Stimulated activated CD4-positive, alpha-beta T cell treated with anti-CD3 and anti-CD28 coated beads, Interleukin-1b, Interleukin-23, amount 100 ng/mL, for 48 hours (primary cell): ENCODE data around the gene TTC7B.
"Not testable (repeated sequence)": the region's sequence is repeated elsewhere in the genome, so short reads cannot be mapped to it uniquely, and the experiment has no call there.

ENCODE experiments used
- DNase-seq: peaks from one replicate; pipeline ENCODE4 v3.0.0-alpha.2; 2020

The TTC7B gene

DNA sequence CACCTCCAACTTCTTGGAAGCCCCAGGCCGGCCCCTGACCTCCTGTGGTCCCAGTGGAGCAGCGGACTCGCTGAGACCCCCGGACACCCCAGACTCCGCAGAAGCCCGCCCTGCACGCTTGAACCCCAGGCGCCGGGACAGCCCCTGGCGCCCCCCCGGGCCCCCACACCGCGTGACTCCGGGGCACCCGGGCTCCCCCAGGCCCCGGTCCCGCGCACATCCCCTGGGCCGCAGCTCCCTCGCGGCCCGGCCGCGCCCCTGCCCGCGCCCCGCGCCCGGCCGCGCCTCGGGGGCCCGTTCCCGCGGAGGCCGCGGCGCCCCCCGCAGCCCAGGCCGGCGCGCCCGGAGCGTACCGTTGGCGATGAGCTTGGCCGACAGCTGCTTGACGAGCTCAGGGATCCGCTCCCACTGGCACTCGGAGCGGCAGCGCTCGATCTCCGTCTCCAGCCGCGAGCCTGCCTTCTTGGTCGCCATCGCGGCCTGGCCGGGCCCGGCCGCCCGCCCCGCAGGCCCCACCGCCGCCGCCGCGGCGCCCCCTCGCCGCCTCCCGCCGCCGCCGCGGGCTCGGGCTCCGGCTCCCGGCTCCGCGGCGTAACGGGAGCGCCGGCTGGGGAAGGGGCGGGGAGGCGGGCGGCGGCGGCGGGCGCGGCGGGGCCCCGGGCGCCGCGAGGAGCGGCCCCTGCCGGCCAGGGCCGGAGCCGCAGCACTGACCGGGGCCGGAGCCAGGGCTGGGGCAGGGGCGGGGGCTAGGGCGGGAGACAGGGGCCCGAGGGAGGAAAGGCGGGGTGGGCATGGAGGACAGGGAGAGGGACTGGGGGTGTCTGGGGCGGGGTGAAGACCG is at the start of gene TTC7B:
Gene TTC7B (minus strand): TSS at position 609 of the 841 bp plus-strand sequence. CDS start 135 bp downstream, at position 474.
- no peak for DNase-seq

DNA sequence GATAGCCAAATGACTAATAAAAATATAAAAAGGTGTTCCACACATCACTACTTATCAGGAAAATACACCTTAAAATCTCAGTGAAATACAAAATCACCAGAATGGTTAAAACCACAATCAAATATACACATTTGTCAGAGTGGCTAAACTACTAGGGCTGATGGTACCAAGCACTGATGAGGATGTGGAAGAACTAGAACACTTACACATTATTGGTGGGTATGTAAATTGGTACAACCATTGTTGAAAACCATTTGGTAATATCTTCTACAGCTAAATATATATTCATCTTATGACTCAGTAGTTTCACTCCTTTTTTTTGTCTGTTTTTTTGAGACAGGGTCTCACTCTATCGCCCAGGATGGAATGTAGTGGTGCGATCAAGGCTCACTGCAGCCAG is 48.5 kb upstream of the TTC7B start:
- no peak for DNase-seq

- no peak for DNase-seq
These were observed 42.3 kb upstream of the TTC7B start for GRCh38 chr14:90858511-90858910.

DNA sequence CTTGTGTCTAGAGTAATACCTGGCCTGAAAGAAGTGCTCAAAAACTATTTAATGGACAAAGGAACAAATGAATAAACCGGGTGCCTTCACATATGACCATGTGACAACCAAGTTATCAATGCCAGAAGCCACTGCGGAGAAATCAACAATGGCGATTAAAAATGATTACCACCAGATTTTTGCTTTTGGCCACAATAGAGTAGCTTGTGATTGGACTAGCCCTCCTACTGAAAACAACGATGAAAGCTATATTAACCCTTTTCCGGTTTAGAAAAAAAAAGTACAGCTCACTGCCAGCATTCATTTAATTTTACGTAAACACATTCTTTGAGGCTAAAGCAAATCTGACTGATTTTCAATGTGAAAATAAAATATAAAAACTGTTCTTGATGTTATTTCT is 41.6 kb upstream of the TTC7B start:
- DNase-seq, result no peak

GRCh38 chr14:90856115-90856514 is 39.9 kb upstream of the TTC7B start:
- DNase-seq, result not testable (repeated sequence)

- DNase-seq, result no peak
These were observed 36.9 kb upstream of the TTC7B start for GRCh38 chr14:90853116-90853515.

DNA sequence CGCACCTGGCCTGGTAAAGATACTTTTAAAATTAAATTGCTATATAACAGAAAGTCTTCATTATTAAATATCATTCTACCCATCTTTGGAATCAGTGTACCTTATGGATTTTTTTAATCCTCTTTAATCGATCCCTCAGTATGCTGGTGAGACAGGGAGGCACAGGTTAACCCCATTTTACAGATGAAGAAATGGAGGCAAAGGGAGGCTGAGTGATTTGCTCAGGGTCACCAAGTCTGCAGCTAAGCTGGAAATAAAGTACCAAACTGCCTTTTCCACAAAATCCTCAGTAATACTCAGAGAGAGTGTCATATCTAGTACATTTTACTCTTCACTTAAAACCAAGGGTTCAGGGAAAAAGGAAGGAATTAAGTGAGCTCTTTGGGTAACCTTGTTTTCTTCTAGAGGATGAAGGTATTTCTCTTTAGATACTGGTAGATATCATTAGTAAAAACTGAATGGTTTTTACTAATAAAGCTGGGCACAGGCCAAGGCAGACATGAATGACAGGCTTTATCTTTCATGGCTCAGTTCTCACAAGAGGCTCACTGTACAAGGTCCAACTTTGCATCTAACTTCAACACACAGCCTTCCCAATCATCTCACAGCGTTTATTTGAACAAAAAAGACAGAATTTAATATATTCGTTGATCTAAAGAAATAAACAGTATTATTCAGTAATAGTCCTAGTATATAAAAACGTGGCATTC is 35.3 kb upstream of the TTC7B start:
- DNase-seq, result no peak

DNA sequence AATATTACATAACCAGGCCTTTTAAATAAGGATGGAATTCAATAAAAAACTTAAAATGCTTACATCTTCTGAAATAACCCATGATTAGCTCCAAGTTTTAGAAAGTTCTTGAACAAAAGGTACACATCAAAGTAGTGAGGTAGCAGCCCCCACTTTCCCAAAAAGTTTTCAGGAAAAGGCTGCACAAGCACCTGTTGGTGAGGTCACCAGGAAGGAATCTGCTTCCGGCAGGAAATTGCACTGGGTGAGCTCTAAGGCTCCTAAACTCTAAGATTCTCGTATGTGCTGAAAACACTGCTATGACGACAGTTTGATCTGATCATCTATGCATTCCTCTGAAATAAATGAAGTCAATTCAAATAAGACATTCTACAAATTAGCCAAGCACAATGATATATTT is 34.3 kb upstream of the TTC7B start:
- DNase-seq, result no peak

DNA sequence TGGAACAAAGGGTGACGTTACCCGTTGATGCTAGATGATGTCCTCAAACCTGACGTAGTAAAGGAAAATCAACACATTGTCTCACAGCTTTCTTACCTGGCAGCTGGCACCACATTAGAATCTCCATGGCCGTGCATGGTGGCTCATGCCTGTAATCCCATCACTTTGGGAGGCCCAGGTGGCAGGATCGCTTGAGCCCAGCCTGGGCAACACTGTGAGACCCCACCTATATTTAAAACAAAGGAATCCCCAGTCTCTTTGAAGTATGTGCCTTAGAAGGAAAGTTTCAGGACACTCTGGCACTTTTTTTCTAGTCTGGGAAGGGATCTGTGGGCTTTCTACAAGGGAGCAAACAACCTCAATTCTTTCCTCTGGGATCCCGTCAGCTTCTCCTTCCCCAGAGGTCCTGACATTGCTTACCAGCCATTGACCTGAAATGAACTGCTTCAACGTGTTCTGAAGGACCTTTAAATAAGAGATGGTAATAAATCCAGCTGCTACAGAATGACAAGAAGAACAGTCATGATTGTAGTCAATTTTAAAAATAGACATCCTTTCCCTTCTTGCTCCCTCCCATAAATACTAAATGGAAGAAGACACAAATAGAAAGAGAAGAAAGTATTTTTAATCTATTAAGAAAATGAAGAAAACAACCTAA is 33.7 kb upstream of the TTC7B start:
- no peak for DNase-seq

DNA sequence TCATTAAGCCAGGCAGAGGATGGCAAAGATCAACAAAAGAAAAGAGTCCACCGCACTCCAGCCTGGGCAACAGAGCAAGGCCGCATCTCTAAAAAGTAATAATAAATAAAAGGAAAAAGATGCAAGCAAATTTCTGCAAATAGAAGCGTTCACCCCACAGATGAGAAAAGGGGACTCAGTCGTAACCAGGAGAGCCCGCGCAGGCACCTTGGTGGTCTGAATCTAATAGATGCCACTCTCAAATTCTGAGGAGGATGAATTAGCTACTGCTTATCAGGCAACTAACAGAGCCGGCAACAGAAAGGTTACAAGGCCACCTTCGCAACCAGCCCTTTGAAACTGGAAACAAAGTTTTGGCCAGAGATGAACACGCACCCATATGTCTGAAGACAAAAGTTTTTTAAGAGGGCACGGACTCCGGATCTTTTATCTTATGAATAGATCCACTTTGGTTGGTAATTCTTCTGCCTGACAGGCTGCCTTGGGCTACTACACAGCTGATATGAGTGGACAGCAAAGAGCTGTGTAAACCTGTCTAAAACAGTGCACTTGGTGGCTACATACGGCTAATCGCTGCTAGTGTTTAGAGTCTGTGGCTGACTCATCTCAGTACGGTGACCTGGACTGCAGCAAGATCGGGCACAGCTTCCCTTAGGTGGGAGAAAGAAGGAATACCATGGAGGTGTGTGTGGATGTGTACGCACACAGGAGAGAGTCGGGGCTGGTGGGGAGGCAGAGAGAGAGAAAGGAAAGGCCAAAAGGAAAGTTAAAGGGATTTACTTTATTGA is 32.9 kb upstream of the TTC7B start:
- no peak for DNase-seq

DNA sequence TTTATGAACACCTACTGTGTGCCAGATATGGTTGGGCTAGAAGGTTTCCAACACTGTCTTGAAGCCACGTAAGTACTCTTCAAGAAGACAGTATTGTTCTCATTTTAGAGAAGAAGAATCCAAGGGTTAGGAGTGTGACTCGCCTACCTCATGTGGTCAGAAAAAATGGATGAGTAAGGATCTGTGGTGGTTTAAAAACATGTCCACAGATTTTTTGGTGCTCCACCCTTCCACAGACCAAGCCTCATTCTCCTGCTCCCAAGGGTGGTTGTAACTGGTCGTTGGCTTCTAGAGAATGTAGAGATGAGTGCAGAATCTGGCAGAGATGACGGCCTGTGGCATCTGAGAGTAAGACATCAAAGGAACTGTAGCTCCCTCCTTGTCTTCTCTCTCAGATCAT is 30.3 kb upstream of the TTC7B start:
- DNase-seq, result no peak

DNA sequence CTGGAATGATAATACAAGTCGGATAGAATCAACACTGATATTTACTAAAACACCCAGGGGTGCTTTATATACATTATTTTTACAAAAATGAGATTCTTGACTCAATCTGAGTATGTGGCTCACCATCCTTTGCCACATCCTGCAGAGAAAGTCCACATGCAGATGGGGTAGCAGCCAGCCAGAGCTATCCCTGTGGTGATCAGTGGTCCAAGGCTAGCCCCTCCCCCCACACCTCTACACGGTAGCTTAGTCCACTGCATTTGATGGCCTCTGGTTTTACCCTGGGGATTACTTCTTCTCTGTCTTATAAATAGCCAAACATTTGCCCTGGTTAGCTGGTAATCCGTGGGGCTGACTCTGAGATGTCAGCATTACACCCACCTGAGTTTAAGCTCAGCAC is 28.1 kb upstream of the TTC7B start:
- no peak for DNase-seq

DNA sequence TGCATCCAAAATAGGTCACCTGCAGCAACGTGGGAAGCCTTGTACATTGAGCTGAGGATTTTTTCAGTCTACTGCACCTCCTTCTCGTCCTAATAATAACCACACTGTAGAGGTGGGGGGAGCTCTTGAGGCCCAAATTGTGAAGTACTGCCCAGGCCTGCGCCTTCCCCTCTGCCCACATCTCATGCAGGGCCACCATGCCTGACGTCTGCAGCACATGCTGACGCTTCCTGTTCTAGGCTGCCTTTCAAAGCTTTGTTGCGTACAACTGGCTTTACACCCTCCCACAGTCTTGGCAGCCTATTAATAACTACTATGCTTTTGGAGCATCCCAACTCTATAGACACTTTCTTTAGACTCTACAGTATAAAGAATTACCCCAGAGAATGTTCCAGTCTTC is 26.5 kb upstream of the TTC7B start:
- DNase-seq, result no peak

- DNase-seq, result not testable (repeated sequence)
These were observed 24.4 kb upstream of the TTC7B start for GRCh38 chr14:90840667-90841066.

GRCh38 chr14:90839889-90840266 is 23.6 kb upstream of the TTC7B start:
- DNase-seq, result no peak

GRCh38 chr14:90839024-90839888 is 23.0 kb upstream of the TTC7B start:
- DNase-seq, result no peak

DNA sequence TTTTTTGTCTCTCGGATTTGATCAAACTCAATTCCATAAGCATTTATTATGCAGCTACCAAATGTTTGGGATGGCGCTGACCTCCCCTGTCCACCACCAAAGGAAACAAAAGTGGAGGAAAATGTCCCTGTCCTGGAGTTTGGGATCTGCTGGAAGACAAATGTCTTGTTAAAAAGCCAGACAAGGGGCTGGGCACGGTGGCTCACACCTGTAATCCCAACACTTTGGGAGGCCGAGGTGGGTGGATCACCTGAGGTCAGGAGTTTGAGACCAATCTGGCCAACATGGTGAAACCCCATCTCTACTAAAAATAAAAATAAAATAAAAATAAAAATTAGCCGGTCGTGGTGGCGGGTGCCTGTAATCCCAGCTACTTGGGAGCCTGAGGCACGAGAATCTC is 22.3 kb upstream of the TTC7B start:
- not testable (repeated sequence) for DNase-seq

- no peak for DNase-seq
These were observed 21.1 kb upstream of the TTC7B start for GRCh38 chr14:90837355-90837754.

DNA sequence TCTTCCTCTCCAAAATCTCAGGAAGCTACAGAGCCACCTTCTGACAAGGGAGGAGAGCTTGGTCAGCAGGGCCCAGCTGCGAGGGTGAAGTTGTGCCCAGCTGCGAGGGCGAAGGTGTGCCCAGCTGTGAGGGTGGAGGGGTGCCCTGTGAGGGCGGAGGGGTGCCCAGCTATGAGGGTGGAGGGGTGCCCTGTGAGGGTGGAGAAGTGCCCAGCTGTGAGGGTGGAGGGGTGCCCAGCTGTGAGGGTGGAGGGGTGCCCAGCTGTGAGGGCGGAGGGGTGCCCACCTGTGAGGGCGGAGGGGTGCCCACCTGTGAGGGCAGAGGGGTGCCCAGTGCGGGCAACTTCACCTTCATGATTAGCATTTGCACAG is 20.4 kb upstream of the TTC7B start:
- no peak for DNase-seq

DNA sequence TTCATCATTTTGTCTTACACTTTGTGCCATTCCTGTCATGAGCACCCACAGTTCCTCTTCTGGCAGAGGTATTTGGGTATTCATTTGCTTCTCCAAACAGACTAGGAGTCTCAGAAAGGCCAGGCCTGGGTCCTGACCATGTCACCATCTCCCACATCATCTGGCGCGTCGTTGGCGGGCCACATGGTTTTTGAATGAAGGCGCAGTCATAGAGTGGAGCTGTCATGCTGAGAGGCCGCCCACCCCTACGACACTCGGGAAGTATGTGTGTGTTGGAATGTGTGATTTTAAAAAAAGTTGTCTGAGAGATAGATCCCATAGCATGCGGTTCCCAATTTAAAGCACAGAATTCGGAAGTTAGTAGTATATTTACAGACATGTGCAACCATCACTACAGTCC is 15.6 kb upstream of the TTC7B start:
- DNase-seq, result no peak

DNA sequence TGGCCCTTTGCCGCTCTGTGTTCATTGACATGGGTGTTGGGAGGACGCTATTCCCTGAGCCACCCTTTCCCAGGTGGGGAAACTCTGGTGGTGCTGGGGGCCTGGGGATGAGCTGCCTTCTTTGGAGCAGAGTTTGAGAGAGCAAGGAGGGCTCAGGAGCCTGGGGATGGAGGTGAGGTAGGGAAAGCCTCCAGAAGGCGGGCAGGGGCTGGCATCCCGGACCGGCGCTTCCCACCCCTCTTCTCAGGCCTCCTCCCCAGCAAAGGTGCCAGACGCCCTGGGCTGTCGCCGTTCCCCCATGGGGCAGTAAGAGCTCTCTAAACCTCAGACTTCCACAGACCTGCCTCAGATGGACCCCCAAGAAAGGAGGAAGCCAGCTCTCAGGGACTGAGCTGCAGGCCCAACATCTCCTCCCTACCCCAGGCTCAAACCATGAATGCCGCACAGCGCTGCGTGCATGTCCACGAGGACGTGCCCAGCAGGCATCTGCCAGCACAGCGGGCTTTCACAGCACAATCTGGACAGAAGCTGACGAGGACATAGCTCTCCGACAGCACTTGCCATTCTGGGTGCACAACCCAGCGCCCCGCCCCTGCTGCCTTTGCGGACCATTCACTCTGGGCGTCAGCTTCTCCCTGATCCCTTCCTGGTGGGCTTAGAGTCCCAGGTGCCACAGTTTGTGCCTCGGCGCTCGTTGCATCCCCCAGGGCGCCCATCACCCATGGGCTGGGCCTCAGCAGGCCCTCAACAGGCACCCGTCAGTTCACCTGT is 14.9 kb upstream of the TTC7B start:
- no peak for DNase-seq
